GM18505 (cell line): ENCODE measurements around the gene DIAPH2.

Experiments
- ATAC-seq: cut with Tn5 transposase; IDR thresholded peaks from one replicate; pipeline ENCODE4 v1.9.1; 2021; ENCODE audit not compliant: unreplicated experiment
- POLR2A ChIP-seq: IDR thresholded peaks from 4 replicates; pipeline ENCODE4 v1.6.1; 2011; ENCODE audit warnings: borderline replicate concordance; ENCODE audit not compliant: insufficient read depth, insufficient read length; ENCODE audit errors: extremely low read depth

The DIAPH2 gene

DNA sequence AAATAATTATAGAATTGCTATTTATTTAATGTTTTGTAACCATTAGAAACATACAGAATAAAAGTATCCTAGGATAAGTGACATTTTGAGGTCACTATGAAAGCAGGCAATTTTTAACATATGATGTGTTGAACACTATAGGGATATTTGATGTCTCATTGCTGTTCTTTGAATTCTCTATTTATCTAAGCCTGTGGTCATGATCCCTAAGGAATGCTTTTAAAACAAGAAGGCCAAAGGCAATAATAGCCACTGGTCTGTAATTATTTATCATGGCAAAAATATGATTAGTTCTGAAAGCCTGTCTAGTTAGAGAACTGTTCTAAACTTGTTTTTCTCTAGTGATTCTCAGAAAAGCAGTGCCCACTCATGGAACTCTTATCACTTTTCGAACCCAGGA, 385.7 kb downstream of the DIAPH2 start:
- no peak for TF ChIP-seq POLR2A
- ATAC-seq = no peak

DNA sequence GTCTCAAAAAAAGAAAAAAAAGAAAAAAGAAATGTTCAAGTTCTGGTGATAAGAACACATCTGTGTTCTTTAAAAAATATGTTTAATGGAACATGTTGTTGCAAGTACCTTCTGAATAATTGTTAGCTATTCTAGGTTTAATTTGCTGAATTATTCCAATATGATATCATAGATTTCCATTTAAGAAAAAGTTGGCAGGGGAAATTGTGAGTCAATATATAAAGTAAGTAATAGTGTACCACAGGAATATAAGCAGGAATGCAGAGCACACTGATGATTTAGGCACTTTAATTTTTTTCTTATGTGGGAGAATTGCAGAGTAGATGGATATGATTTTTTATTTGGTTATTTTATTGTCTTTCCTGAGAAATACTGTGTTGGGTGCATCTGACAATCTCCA, 389.8 kb downstream of the DIAPH2 start:
- no peak for TF ChIP-seq POLR2A
- no peak for ATAC-seq

DNA sequence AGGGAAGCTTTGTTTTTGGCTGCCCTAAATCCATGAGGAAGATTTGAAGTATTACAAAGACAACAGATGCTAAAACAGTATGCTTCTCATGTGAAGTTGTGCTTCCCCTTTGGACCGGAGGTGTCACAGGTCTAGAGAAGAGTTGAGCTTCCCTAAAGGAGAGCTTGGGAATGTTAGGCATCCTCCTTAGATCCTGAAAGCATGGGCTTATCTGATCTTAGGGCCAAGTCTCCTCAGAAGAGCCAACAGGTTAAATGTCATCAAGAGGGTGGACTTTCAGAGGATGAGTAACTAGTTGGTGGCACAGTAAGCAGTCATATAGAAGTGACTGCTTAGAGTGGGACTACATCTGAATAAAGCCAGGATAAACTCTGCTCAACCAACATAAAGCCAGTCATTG, 404.5 kb downstream of the DIAPH2 start:
- ATAC-seq = no peak
- TF ChIP-seq POLR2A = no peak

DNA sequence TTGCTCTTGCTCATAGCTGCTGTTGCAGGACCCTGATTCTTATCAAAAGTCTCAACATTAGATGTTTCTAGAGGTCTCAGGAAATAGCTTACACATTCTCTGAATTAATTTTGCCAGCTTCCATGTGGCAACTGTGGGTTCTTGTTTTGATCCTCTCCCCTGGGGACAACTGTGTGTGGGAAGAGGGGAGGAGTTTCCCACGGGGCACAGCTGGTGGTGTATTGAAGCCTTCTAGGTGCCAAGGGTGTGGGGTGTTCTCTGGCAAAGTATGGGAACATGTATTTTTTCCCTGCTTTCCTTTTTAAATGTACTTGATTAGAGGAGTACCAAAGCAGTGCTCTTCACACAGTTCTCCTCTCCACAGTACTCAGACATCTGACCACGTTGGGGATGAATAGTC, 411.7 kb downstream of the DIAPH2 start:
- ATAC-seq = no peak
- no peak for TF ChIP-seq POLR2A

DNA sequence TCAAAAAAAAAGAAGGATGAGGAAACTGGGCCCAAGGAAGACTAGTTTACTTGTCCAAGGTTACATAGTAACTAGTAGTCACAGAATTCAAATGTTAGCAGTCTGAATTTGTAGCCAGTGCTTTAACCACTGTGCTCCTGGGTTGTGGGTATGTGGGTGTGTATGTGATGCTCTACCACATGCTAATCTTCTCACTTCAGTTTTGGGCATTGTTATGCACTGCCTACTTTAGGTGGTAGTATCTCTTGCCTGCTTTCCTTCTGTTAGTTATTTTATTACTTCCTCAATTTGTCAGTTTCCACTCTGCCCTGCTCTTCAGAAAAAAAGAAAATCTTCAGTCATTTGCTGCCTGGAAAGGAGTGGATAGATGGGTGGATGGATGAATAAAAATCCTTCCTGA, 418.3 kb downstream of the DIAPH2 start:
- ATAC-seq = no peak

DNA sequence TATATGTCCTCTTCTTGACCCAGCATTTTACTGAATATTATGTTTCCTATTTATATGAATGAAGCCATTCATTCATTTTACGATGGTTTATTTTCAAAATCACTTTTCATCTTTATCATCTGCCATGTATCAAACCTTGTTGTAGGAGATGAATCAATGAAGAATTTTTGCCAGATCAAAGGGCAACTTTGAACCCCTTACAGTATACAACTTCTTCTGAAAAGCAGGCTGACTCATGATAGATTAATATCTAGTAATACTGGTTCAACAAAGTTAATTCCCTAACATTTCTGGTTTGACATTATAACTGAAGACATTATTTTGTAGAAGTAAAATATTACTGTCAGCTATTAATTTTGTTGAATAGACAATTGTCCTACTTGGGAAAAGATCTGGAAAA, 425.1 kb downstream of the DIAPH2 start:
- TF ChIP-seq POLR2A = no peak

More for the DNA sequence above, 418.3 kb downstream of the DIAPH2 start:
- no peak for TF ChIP-seq POLR2A

DNA sequence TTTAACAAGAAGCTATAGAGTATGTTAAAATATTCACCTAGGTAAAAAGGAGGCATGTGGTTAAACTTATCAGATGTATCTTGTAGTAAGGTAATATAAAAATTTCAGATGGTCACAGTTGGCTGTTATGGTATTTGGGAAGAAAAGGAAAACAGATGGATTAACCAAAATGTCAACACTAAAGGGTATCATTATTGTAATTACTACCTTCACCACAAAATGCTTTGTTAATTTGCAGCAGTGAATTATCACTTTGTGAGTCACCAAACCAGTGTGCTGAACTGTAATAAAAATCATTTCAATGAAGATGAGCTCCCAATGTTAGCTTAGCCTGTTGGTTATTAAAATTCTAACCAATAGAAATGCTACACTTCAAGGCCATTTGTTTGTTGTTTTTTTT, 432.9 kb downstream of the DIAPH2 start:
- no peak for ATAC-seq
- no peak for TF ChIP-seq POLR2A

More for the DNA sequence above, 425.1 kb downstream of the DIAPH2 start:
- ATAC-seq = no peak

DNA sequence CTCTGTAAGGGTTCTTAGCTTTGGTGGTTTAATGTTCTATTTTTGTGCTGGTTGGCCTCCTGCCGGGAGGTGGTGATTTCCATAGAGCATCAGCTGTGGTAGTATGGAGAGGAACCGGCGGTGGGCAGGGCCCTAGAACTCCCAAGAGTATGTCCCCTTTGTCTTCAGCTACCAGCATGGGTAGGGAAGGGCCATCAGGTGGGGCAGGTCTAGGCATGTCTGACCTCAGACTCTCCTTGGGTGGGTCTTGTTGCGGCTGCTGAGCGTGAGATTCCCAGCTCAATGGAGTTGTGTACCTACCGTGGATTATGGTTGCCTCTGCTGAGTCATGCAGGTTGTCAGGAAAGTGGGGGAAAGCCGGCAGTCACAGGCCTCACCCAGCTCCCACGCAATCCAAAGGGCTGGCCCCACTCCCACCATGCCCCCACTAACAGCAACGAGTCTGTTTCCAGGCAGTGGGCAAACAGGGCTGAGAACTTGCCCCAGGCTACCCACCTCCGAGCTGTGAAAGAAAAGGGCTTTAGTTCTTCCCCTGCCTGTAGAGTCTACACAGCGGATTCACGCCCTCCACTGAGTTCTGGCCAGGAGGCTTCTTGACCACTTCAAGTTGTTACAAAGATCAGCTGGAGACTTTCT, 434.9 kb downstream of the DIAPH2 start:
- ATAC-seq = no peak
- no peak for TF ChIP-seq POLR2A

DNA sequence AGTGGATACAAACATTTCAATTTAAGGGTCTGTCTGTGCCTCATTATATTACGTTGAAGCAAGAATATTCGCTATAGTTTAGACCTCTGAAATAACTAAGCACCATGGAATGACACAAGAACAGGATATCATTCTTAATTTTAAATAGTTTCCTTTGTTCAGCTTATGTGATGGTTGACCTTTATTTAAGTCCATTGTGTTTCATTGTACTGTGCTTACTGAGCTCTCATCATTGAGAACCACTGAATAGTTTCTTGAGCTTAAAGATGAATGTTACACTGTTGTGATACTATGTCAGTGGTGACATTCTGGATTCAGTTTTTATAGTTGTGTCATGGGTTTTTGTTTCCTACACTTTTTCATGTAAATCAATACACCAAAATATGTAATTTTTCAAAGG, 438.4 kb downstream of the DIAPH2 start:
- TF ChIP-seq POLR2A = no peak
- ATAC-seq = no peak

DNA sequence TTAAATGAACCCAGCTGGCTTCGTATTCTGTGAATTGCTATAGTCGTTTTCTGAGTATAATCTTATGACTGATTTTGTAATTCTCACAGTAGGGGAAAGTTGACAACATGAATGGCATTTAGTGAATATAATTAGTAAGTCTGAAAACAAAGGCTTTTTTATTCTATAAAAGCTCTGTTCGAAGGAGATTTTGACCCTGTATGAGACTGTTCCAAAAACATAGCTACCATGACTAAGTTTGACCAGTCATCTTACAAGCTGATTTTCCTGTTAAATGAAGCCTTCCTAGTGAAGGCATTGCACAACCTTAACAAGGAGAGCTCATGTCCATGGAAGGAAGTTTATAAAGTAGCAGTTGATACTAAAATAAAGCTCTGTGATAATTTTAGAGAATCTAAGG, 441.4 kb downstream of the DIAPH2 start:
- no peak for TF ChIP-seq POLR2A
- no peak for ATAC-seq

DNA sequence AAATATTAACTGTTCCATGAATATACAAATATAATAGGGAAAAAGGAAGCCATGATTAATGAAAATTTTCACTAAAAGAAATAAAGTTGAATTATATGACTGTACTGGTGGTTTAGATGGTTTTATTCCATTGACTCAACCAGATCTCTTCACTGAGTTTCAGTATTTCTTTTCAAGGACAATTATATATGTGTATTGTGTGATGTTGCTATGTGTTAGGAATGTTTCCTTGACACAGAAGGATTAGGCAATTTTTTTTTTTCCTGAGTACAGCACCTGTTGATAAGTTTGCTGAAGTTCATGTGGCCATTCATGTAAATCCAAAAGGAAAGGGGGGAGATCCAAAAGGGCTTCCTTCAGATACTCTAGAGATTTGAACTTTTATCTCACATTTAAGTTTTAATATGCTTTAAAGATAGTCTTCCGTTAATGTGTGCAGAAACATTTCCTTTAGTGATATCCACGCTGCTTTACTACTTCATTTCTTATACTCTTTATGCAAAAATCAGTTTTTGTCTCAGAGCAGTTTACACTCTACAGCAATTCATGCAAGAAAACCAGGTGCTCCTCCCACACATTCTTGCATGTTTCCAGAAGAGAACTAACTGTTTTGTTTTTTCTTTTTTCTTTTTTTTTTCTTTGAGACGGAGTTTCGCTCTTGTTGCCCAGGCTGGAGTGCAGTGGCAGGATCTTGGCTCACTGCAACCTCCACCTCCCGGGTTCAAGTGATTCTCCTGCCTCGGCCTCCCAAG, 448.2 kb downstream of the DIAPH2 start:
- no peak for ATAC-seq
- TF ChIP-seq POLR2A = no peak

DNA sequence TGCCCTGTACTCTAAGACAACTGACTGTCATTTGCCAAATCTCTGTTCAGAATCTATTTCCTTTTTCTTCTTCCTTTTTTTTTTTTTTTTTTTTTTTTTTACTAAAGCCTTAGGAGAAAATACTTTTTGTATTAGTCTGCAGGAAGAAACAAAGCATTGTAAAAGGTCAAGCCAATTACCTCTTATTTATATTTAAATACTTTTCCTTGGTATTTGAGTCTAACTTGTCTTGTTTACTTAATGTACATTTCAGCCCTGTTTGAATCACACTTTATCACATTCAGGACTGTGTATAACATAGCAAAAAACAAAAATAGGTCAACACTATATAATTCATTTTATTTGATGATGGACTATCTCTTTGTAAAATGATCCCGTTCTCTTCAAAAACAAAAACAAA, 461.3 kb downstream of the DIAPH2 start:
- no peak for ATAC-seq
- no peak for TF ChIP-seq POLR2A

DNA sequence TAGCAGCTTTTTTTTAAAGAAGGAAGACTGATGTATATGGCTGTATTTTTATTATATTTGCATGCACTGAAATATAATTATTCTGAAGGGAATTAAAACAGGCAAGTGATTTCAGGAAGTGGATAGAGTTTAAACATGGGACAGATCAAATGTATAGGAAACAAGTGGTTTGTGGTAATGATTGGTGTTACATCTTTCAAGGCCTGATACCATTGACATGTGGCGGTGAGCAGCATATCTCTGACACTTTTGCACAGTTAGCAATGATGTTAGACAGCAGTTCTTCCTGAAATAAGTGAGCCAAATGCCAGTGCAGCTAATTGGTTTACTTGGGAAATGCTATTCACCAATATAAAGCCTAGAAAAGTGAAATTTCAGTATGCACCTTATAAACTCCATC, 471.2 kb downstream of the DIAPH2 start:
- no peak for ATAC-seq
- no peak for TF ChIP-seq POLR2A

DNA sequence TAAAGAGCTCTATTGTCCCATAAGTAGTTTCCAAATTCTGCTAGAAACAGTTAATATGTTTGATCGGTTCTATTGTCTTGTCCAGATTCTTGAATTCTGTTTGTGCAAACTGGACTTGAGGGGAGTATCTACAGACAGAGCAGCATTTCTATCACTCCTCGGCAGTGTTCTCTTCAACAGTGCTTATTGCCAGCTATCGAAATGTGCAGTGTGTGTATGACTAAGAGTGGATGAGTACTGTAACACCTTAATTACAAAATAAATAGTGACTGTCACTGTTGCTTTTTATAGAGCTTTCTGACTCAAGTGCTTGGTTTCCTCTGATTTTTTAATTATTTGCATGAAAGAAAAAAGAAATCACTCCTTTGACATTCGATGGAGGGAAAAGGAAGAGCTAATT, 473.6 kb downstream of the DIAPH2 start:
- no peak for TF ChIP-seq POLR2A
- no peak for ATAC-seq
